ENCODE measurements around the gene OR6J1.
A peak's percentile ranks its signal among the peaks of the same experiment; 100 is the strongest.

The OR6J1 gene

GRCh38 chr14:22671622-22672021 is 27.5 kb upstream of the OR6J1 start:
- Histone ChIP-seq H3K9ac (ENCODE audit: insufficient read length) (no peak overlapping the region), H3K27ac (no peak overlapping the region), H3K36me3 (ENCODE audit: insufficient read depth, low read length) (no peaks in the 10 kb centered on the region), H3K4me3 (no peak overlapping the region), H3K9me3 (ENCODE audit: low read depth, low read length) (no peaks in the 10 kb centered on the region)
- DNase-seq (ENCODE audit: low read depth, low spot score) = no peak
- TF ChIP-seq FOXP2 (optimal IDR thresholded peaks at IDR 0.05; ENCODE audit: control extremely low read depth, extremely low read length, insufficient read depth) (no peak), POLR2AphosphoS5 (IDR thresholded peaks at IDR 0.05; ENCODE audit: borderline replicate concordance, low read depth, low read length) (no peak), EZH2 (IDR thresholded peaks at IDR 0.05) (no peak)

GRCh38 chr14:22668863-22669262 is 24.7 kb upstream of the OR6J1 start:
- DNase-seq (ENCODE audit: low read depth, low spot score) = no peak
- no peak for TF ChIP-seq POLR2AphosphoS5 (IDR thresholded peaks at IDR 0.05; ENCODE audit: borderline replicate concordance, low read depth, low read length)
- TF ChIP-seq FOXP2 (optimal IDR thresholded peaks at IDR 0.05; ENCODE audit: control extremely low read depth, extremely low read length, insufficient read depth) = no peak
- no peak for TF ChIP-seq EZH2 (IDR thresholded peaks at IDR 0.05)
- no peak overlapping the region for H3K9ac ChIP-seq (ENCODE audit: insufficient read length)
- no peak overlapping the region for H3K4me3 ChIP-seq
- H3K36me3 ChIP-seq (ENCODE audit: insufficient read depth, low read length) = no peaks in the 10 kb centered on the region
- no peaks in the 10 kb centered on the region for H3K9me3 ChIP-seq (ENCODE audit: low read depth, low read length)
- H3K27ac ChIP-seq = no peak overlapping the region

DNA sequence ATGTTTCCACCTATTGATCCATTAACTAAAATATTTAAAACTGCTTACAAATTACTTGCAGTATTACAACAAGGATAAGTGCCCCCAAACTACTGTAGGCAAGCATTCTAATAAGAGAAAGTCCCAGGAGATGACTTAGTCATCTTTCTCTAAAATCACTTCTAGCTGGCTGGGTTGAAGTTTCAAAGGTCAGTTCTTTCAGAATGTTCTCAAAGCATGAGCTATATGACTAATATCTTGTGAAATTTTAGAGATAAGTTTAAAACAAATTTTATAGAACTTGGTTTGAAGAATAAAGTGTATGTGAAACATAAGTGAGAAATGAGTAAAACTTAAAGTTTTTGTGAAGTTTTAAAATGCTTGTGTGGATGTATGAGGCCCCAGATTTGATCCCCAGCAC is 24.3 kb upstream of the OR6J1 start:
- TF ChIP-seq FOXP2 (optimal IDR thresholded peaks at IDR 0.05; ENCODE audit: control extremely low read depth, extremely low read length, insufficient read depth) (no peak), EZH2 (IDR thresholded peaks at IDR 0.05) (no peak), POLR2AphosphoS5 (IDR thresholded peaks at IDR 0.05; ENCODE audit: borderline replicate concordance, low read depth, low read length) (no peak)
- Histone ChIP-seq H3K9me3 (ENCODE audit: low read depth, low read length) (no peaks in the 10 kb centered on the region), H3K4me3 (no peak overlapping the region), H3K27ac (no peak overlapping the region), H3K9ac (ENCODE audit: insufficient read length) (no peak overlapping the region), H3K36me3 (ENCODE audit: insufficient read depth, low read length) (no peaks in the 10 kb centered on the region)
- no peak for DNase-seq (ENCODE audit: low read depth, low spot score)

- DNase-seq (ENCODE audit: low read depth, low spot score) = no peak
- H3K9ac ChIP-seq (ENCODE audit: insufficient read length) = no peak overlapping the region
- no peak overlapping the region for H3K4me3 ChIP-seq
- no peaks in the 10 kb centered on the region for H3K36me3 ChIP-seq (ENCODE audit: insufficient read depth, low read length)
- no peak overlapping the region for H3K27ac ChIP-seq
- TF ChIP-seq POLR2AphosphoS5 (IDR thresholded peaks at IDR 0.05; ENCODE audit: borderline replicate concordance, low read depth, low read length) (no peak), EZH2 (IDR thresholded peaks at IDR 0.05) (no peak), FOXP2 (optimal IDR thresholded peaks at IDR 0.05; ENCODE audit: control extremely low read depth, extremely low read length, insufficient read depth) (no peak)
- no peaks in the 10 kb centered on the region for H3K9me3 ChIP-seq (ENCODE audit: low read depth, low read length)
These were observed 23.7 kb upstream of the OR6J1 start for GRCh38 chr14:22667881-22668280.

DNA sequence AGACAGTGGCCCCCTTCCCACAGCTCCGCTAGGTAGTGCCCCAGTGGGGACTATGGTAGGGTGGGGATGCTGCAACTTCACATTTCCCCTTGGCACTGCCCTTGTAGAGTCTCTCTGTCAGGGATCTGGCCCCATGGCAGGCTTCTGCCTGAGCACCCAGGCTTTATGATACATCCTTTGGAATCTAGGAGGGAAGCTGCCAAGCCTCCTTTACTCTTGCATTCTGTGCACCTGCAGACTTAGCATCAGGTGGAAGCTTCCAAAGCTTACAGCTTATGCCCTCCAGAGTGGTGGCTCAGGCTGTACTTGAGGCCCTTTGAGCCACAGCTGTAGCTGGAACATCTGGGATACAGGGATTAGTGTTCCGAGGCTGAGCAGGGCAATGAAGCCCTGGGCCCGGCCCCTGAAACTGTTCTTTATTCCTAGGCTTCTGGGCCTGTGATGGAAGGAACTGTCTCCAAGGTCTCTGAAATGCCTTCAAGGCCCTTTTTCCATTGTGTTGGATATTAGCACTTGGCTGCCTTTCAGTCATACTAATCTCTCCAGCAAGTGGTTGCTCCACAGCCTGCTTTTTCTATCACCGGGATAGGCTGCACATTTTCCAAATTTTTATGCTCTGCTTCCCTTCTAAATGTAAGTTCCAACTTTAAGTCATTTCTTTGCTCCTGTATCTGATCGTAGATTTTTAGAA is 22.2 kb upstream of the OR6J1 start:
- DNase-seq (ENCODE audit: low read depth, low spot score) = no peak
- no peak overlapping the region for H3K27ac ChIP-seq

DNA sequence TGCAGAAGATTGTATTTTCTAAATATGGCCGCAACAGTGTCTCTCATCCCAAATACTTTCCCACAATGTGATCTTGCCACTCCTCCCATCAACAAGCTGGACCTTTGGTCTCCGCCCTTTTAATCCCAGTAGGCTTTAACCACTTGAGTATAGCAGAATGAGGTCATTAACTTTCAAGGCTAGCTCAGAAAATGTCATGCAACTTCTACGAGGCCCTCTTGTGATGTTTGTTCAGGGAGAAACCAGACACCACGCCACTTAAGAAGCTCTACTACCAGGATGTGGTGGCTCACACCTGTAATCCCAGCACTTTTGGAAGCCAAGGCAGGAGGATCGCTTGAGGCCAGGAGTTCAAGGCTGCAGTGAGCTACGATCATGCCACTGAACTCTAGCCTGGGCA is 20.1 kb upstream of the OR6J1 start:
- no peaks in the 10 kb centered on the region for H3K9me3 ChIP-seq (ENCODE audit: low read depth, low read length)
- no peak for TF ChIP-seq EZH2 (IDR thresholded peaks at IDR 0.05)
- DNase-seq (ENCODE audit: low read depth, low spot score) = no peak
- no peak overlapping the region for H3K27ac ChIP-seq
- H3K36me3 ChIP-seq (ENCODE audit: insufficient read depth, low read length) = no peaks in the 10 kb centered on the region
- H3K9ac ChIP-seq (ENCODE audit: insufficient read length) = no peak overlapping the region
- no peak overlapping the region for H3K4me3 ChIP-seq

More for the DNA sequence above, 22.2 kb upstream of the OR6J1 start:
- no peak for TF ChIP-seq POLR2AphosphoS5 (IDR thresholded peaks at IDR 0.05; ENCODE audit: borderline replicate concordance, low read depth, low read length)
- TF ChIP-seq FOXP2 (optimal IDR thresholded peaks at IDR 0.05; ENCODE audit: control extremely low read depth, extremely low read length, insufficient read depth) = no peak
- TF ChIP-seq EZH2 (IDR thresholded peaks at IDR 0.05) = no peak
- Histone ChIP-seq H3K9ac (ENCODE audit: insufficient read length) (no peak overlapping the region), H3K36me3 (ENCODE audit: insufficient read depth, low read length) (no peaks in the 10 kb centered on the region), H3K9me3 (ENCODE audit: low read depth, low read length) (no peaks in the 10 kb centered on the region), H3K4me3 (no peak overlapping the region)

GRCh38 chr14:22660654-22661053 is 16.5 kb upstream of the OR6J1 start:
- no peak overlapping the region for H3K4me3 ChIP-seq
- no peaks in the 10 kb centered on the region for H3K36me3 ChIP-seq (ENCODE audit: insufficient read depth, low read length)
- no peak overlapping the region for H3K9ac ChIP-seq (ENCODE audit: insufficient read length)
- TF ChIP-seq FOXP2 (optimal IDR thresholded peaks at IDR 0.05; ENCODE audit: control extremely low read depth, extremely low read length, insufficient read depth) (no peak), POLR2AphosphoS5 (IDR thresholded peaks at IDR 0.05; ENCODE audit: borderline replicate concordance, low read depth, low read length) (no peak), EZH2 (IDR thresholded peaks at IDR 0.05) (no peak)
- H3K9me3 ChIP-seq (ENCODE audit: low read depth, low read length) = no peaks in the 10 kb centered on the region
- no peak for DNase-seq (ENCODE audit: low read depth, low spot score)
- no peak overlapping the region for H3K27ac ChIP-seq

DNA sequence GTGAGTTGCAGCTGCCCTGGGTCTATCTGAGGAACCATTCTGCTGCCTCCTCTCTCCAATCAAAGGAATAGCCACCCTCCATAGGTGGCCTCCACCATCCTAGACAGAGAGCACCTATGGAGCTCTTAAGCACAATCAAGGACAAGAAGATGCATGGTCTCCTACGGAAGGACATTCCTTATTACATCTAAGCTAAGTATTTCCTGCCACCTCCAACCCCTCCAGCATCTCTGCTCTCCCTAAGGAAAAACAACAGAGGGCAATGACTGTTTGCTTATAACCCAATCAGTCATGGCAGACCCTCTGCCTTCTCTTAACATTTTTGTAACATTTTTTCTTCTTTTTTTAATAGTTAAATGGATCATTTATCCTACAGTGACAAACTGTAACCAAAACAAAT is 14.8 kb upstream of the OR6J1 start:
- Histone ChIP-seq H3K36me3 (ENCODE audit: insufficient read depth, low read length) (no peaks in the 10 kb centered on the region), H3K9ac (ENCODE audit: insufficient read length) (no peak overlapping the region), H3K9me3 (ENCODE audit: low read depth, low read length) (no peaks in the 10 kb centered on the region), H3K4me3 (no peak overlapping the region), H3K27ac (no peak overlapping the region)
- no peak for TF ChIP-seq EZH2 (IDR thresholded peaks at IDR 0.05)
- TF ChIP-seq FOXP2 (optimal IDR thresholded peaks at IDR 0.05; ENCODE audit: control extremely low read depth, extremely low read length, insufficient read depth) = no peak
- TF ChIP-seq POLR2AphosphoS5 (IDR thresholded peaks at IDR 0.05; ENCODE audit: borderline replicate concordance, low read depth, low read length) = no peak
- no peak for DNase-seq (ENCODE audit: low read depth, low spot score)

DNA sequence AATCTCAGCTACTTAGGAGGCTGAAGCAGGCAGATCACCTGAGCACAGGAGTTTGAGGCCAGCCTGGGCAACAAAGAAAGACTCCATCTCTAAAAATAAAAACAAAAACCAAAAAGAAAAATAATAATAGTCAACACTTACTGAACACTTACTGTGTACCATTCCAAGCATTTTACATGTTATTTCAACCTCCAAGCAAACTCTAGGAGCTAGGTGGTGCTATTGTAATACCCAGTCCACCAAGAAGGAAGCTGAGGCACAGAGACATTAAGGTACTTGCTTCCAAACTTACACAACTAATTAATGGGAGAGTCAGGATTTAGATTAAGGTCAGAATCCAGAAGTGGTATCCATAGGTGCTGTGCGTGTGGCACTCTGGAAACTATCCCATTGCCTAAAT is 13.7 kb upstream of the OR6J1 start:
- TF ChIP-seq POLR2AphosphoS5 (IDR thresholded peaks at IDR 0.05; ENCODE audit: borderline replicate concordance, low read depth, low read length) = no peak
- TF ChIP-seq EZH2 (IDR thresholded peaks at IDR 0.05) = no peak
- no peak for TF ChIP-seq FOXP2 (optimal IDR thresholded peaks at IDR 0.05; ENCODE audit: control extremely low read depth, extremely low read length, insufficient read depth)
- Histone ChIP-seq H3K27ac (peak overlapping the region; percentile 80), H3K36me3 (ENCODE audit: insufficient read depth, low read length) (no peaks in the 10 kb centered on the region), H3K9ac (ENCODE audit: insufficient read length) (no peak overlapping the region), H3K4me3 (peak overlapping the region; percentile 58; the same call in 1 of the 2 replicates), H3K9me3 (ENCODE audit: low read depth, low read length) (no peaks in the 10 kb centered on the region)
- no peak for DNase-seq (ENCODE audit: low read depth, low spot score)
